ENCODE measurements around the gene PTPMT1. TPM values are rescaled to one million over a fixed set of nuclear protein-coding genes. Genes with fewer than 3 reads are reported as not detected.

The PTPMT1 gene
- total RNA-seq, 1 donor from 2014 or later: 68.5 TPM

DNA sequence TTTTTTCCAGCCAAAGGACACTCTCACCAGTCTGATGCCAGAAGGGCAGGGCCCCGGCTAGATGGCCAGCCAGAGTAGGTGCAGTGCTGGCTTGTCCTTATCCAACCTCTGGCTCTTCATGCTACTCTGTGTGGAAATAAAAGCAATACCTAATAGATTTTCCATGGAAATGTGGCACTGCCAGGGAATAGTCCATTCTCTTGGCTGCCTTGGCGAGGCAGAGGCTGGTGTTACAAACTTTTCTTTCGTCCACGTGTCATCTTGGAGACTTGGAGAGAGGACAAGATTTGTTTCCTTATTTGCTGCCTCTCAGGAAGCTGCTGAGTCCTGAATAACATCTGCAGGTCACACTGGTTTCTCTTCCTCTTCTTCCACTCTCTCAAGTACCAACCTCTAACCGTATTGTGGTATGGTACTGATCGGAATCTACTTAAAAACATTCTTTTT is 46.0 kb downstream of the PTPMT1 start:
- Histone ChIP-seq H3K9me3 (no peaks in the 10 kb centered on the region), H3K4me1 (peaks cover 15% of the 10 kb centered on the region), H3K4me3 (no peak overlapping the region), H3K27me3 (no peaks in the 10 kb centered on the region), H3K27ac (no peak overlapping the region), H3K36me3 (peaks cover 0 to 11% of the 10 kb centered on the region in 2 donors)
- DNase-seq (ENCODE audit: extremely low spot score in 2 of 2): no peak
- intact Hi-C loops (cut with DNase I): loop anchor here (10.0 kb wide), 1 partner anchor 237 kb away; the partner anchor contains the start of gene SPI1
- TF ChIP-seq CTCF (IDR thresholded peaks at IDR 0.05) (no peak), POLR2AphosphoS5 (IDR thresholded peaks at IDR 0.05; ENCODE audit: insufficient read depth in 1 of 2, low read depth in 1 of 2) (no peak), POLR2A (IDR thresholded peaks at IDR 0.05) (no peak)

DNA sequence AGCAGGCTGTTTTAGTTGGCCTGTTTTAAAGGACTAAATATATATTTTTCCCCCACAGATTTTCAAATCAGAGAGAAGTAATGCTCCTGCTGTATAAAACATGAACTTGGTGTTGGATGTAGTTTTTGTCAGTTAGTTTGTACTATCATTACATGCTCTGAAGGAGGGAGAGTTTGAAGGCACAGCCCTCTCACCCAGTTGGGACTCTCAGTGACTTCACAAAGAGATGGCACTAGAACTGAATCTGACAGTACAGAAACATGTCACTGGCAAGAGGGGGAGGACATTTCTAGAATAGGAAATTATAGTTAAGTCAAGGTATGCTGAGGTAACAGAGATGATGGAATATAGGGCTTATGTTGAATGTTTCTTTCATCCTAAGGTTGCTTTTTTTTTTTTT is 49.9 kb downstream of the PTPMT1 start:
- Histone ChIP-seq H3K9me3 (no peaks in the 10 kb centered on the region), H3K36me3 (peaks cover 0 to 17% of the 10 kb centered on the region in 2 donors), H3K27ac (no peak overlapping the region), H3K4me3 (no peak overlapping the region), H3K4me1 (no peaks in the 10 kb centered on the region), H3K27me3 (no peaks in the 10 kb centered on the region)
- no peak for DNase-seq (ENCODE audit: extremely low spot score in 2 of 2)
- intact Hi-C loops (cut with DNase I): loop anchor here (10.0 kb wide), 1 partner anchor 240 kb away; the partner anchor contains the start of gene SPI1
- TF ChIP-seq POLR2A (IDR thresholded peaks at IDR 0.05) (no peak), POLR2AphosphoS5 (IDR thresholded peaks at IDR 0.05; ENCODE audit: insufficient read depth in 1 of 2, low read depth in 1 of 2) (no peak), CTCF (IDR thresholded peaks at IDR 0.05) (no peak)

- intact Hi-C loops (cut with DNase I): loop anchor here (10.0 kb wide), 1 partner anchor 242 kb away; the partner anchor contains the start of gene SPI1
- Histone ChIP-seq H3K9me3 (no peaks in the 10 kb centered on the region), H3K36me3 (peaks cover 0 to 18% of the 10 kb centered on the region in 2 donors)
These were observed 51.5 kb downstream of the PTPMT1 start for GRCh38 chr11:47616726-47617416.

DNA sequence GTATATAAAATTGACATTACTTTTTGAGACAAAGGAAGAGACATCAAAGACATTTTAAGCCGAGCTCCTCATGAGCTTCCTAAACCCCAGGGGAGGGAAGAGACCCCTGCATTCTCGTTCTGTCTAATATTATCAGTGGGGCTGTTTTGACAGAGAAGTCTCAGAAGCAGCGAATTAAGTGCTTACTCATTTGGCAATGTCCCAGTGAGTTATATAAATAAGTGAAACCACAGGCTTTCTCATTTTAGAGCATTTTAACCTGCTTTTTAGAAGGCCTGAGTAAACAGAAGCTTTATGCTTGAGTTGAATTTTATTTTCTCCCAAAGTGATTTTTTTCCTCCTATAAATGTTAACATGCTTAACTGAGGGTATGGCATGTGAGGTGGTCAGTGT is 52.0 kb downstream of the PTPMT1 start:
- no peaks in the 10 kb centered on the region for H3K4me1 ChIP-seq
- H3K27me3 ChIP-seq: no peaks in the 10 kb centered on the region
- no peak overlapping the region for H3K4me3 ChIP-seq
- intact Hi-C loops (cut with DNase I): loop anchor here (10.0 kb wide), 1 partner anchor 243 kb away; the partner anchor contains the start of gene SPI1
- no peak for DNase-seq (ENCODE audit: extremely low spot score in 2 of 2)
- TF ChIP-seq CTCF (IDR thresholded peaks at IDR 0.05): no peak
- no peak for TF ChIP-seq POLR2A (IDR thresholded peaks at IDR 0.05)
- no peak for TF ChIP-seq POLR2AphosphoS5 (IDR thresholded peaks at IDR 0.05; ENCODE audit: insufficient read depth in 1 of 2, low read depth in 1 of 2)
- peaks cover 0 to 23% of the 10 kb centered on the region in 2 donors for H3K36me3 ChIP-seq
- H3K9me3 ChIP-seq: no peaks in the 10 kb centered on the region
- no peak overlapping the region for H3K27ac ChIP-seq

More at GRCh38 chr11:47616726-47617416, 51.5 kb downstream of the PTPMT1 start:
- H3K27me3 ChIP-seq: no peaks in the 10 kb centered on the region
- no peaks in the 10 kb centered on the region for H3K4me1 ChIP-seq
- no peak for DNase-seq (ENCODE audit: extremely low spot score in 2 of 2)
- no peak overlapping the region for H3K4me3 ChIP-seq
- H3K27ac ChIP-seq: no peak overlapping the region
- TF ChIP-seq POLR2A (IDR thresholded peaks at IDR 0.05): no peak
- TF ChIP-seq CTCF (IDR thresholded peaks at IDR 0.05): peak in 1 of 3 experiments; percentile 57
- no peak for TF ChIP-seq POLR2AphosphoS5 (IDR thresholded peaks at IDR 0.05; ENCODE audit: insufficient read depth in 1 of 2, low read depth in 1 of 2)

DNA sequence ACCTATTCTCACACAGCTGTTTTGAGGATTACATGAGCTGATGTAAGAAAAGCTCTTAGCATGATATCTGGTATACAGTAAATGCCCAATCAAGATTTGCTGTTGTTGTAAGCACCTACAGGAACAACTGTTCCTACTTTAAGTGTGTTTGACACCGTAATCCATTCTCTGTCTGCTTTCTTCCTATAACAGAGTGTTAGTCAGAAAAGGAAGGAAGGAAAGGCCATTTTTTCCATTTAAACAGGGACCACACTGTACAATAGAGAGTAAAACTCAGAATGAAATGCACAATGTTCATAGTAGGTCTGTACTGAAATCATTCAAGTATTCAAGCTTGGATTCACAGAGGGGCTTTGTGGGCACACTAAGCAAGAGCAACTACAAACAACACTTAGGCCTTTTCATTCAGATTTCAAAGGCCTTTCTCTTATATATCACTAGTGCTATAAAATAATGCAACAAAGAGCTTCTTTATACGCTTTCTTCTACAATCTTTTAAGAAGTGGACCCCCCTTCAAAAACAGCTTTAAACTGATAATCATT is 55.5 kb downstream of the PTPMT1 start:
- peaks cover 0 to 56% of the 10 kb centered on the region in 2 donors for H3K36me3 ChIP-seq
- no peak overlapping the region for H3K4me3 ChIP-seq
- no peaks in the 10 kb centered on the region for H3K9me3 ChIP-seq
- no peaks in the 10 kb centered on the region for H3K27me3 ChIP-seq
- no peak for DNase-seq (ENCODE audit: extremely low spot score in 2 of 2)
- intact Hi-C loops (cut with DNase I): no loop called here
- H3K27ac ChIP-seq: no peak overlapping the region
- TF ChIP-seq CTCF (IDR thresholded peaks at IDR 0.05) (no peak), POLR2A (IDR thresholded peaks at IDR 0.05) (no peak), POLR2AphosphoS5 (IDR thresholded peaks at IDR 0.05; ENCODE audit: insufficient read depth in 1 of 2, low read depth in 1 of 2) (no peak)
- no peaks in the 10 kb centered on the region for H3K4me1 ChIP-seq
